HG03159 (cell line): Measurements from ENCODE around the gene LGMN.
A peak's percentile ranks its signal among the peaks of the same experiment; 100 is the strongest.

Source experiments
- ATAC-seq: cut with Tn5 transposase; IDR thresholded peaks from one replicate; pipeline ENCODE4 v1.9.1; 2021; ENCODE audit warnings: mild to moderate bottlenecking, moderate library complexity; ENCODE audit not compliant: unreplicated experiment

The LGMN gene

DNA sequence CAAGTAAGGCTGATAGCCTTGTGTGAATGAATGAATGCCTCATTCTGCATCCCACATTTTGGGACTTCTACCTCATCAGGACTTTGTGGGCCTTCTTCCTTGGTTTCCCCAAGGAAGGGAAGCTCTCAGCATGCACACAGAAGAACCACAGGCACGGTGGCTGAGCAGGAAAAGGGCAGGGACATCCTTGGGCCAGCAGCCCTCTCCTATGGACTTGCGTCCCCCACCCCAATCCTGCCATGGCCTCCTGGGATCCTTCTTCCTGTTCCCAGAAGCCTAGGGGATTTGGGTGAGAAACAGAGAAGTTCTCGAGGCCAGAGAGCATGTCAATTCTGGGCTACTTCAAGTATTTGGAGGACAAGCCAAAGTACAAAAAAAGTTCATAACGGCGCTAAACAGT is 69.7 kb downstream of the LGMN start:
- ATAC-seq, result no peak

DNA sequence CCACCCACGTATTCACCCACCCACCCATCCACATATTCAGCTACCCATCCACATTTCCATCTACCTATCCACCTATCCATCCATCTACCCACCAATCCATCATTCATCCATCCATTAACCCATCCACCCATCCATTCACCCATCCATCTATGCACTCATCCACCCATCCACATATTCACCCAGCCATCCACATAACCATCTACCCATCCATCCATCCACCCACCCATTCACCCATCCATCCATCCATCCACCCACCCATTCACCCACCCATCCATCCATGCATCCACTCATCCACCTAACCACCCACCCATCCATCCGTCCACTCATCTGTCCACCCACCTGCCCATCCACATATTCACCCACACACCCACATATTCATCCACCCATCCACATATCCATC is 70.5 kb downstream of the LGMN start:
- no peak for ATAC-seq

DNA sequence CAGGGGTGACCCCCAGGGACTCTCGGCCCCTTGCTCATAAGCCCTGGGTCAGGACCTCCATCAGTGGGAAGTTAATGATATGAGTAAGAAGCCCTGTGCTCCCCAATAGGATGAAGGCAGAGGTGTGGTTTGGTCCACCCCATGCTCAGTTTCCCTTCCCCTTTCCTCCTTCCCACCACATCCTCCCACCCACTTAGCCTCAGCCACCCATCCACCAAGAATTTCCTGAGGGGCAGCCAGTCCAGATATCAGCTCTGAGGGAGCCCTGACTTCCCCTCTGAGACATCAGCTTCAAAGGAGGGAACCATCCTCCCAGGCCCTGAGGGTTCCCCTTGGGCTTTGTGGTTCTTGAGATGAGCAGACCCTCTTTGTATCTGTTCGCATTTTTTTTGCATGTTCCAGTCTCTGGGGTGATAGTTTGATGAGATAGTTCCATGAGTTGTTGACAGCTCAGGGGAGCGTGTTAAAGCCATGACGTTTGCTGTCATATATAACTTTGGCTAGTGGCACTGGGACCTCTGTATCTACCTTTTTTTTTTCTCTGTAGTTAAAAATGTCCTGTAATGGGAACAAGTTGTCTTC is 71.2 kb downstream of the LGMN start:
- ATAC-seq, result peak; percentile 74

DNA sequence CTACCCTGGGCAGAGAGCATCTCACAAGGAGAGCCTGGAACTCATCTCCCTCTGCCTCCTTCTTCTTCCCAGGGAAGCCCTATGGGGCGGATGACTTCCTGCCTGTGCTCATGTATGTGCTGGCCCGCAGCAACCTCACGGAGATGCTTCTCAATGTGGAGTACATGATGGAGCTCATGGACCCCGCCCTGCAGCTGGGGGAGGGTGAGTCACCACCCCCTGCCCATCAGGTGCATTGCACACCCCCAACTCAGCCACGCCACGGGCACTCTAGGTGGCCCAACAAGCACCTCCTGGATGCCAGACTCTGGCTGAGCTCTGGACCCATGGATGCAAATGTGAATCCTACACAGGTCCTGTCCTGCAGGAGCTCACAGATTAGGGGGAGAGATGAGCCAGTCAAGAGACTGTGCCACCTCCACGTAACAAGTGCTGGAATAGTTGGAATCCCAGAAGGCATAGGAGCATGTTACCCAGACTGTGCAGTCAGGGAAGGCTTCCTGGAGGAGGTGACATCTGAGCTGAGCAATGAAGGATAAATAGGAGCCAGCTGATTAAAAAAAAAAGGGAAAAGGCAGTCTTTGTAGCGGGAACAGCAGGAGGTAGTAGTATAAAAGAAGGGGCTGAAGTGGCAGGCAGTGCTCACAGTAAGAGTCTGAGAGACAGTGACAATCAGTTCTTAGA is 71.9 kb downstream of the LGMN start:
- no peak for ATAC-seq

DNA sequence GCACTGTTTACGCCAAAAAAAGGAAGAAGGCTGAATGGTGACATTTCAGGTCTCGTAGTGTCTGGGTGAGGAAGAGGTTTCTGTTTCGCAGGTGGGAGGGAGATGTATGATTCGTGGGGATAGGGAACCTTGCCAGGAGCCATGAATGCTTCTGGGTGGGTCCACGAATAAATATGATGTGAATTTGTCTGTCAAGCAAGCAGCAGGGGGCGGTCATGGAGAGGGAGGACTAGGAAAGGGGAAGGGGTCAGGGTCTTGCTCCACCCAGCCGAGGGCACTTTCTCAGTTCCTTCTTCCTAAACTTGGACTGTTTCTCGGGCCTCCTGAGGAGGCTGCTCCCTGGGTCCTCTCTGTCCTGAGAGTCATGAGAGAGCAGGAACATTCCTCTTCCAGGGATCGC is 72.5 kb downstream of the LGMN start:
- no peak for ATAC-seq

DNA sequence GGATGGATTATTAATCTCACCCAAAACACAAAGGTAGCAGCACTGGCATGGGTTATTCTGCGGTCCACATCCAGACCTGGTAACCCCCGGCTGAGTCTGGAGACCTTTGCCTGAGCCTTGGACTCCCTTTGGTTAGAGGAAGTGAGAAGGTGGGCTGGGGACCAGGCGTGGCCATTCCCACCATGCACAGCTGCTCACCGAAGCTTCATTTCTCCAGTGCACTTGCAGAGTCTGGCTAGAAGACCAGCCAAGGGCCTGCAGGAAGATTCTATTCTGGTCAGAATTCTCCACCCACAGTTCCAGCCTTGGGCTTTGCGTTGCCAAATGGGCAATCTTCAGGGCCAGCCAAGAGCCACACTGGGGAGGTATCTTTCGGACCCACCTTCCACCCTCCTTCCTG is 73.0 kb downstream of the LGMN start:
- no peak for ATAC-seq

DNA sequence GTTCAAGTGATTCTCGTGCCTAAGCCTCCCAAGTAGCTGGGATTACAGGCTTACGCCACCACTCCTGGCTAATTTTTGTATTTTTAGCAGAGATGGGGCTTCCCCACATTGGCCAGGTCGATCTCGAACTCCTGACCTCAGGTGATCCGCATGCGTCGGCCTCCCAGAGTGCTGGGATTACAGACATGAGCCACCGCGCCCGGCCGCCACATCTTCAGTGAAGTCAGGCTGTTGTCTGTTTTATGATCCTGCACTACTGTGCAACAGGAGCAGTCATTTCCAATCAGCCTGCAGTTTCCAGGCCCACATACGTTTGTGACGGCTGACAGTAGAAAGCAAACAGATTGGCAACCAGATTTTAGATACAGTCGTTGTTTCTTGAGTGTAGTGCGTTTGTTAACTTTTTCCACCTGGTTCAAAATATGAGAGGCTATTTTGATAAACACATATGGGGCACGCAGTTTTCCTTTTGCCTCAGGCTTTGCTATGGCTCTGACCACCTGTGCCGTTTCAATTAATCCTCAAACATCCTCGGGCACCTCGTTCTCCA is 74.8 kb downstream of the LGMN start:
- no peak for ATAC-seq

DNA sequence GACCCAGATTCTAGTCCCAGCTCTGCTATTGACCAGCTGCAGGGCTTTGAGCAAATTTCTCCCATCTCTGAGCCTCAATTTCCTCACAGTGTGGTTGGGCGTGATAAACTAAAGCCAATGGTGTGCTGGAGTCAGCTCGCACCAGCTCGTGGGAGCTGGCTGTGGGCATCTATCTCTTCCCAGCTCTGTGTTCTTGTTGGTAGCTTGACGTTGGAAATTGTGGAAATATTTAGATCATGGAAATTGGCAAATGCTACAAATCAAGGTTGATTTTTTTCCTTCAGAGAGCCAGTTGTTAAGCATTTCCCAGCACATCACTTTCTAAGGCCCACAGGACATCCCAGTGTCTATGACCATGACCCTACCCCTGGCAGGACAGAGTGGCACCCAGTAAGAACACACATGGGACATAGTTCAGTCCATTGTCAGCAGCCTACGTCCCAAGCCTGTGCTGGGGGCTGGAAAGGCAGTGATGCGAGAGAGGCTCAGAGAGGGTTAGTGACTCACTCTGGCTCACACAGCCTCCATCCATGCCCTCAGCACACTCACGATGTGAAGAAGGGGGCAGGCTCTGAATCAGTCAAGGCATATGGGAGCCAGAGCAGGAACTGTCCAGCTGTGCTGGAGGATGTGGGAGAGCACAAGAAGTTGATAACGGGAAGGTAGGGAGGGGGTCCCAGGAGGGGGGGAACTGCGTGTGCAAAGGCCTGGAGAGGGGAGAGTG is 77.6 kb downstream of the LGMN start:
- no peak for ATAC-seq

DNA sequence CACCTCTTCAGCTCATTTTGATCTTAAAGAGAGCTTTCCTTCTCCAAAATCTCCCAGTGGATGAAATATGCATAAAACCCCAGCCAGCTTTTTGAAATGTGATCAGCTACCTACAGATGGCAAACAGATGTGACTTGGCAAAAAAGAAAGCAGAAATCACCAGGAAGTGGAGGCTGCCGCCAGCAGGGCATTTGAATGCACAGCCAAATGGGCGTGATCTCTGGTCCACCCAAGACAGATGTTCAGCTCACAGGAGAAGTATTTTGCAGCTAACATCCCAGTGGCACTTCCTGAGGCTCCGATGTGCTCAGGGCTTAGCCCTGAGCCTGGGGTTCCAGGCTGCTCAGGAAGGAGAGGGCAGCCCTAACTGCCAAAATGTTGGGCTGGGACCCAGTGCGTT is 78.3 kb downstream of the LGMN start:
- ATAC-seq, result peak; percentile 46

DNA sequence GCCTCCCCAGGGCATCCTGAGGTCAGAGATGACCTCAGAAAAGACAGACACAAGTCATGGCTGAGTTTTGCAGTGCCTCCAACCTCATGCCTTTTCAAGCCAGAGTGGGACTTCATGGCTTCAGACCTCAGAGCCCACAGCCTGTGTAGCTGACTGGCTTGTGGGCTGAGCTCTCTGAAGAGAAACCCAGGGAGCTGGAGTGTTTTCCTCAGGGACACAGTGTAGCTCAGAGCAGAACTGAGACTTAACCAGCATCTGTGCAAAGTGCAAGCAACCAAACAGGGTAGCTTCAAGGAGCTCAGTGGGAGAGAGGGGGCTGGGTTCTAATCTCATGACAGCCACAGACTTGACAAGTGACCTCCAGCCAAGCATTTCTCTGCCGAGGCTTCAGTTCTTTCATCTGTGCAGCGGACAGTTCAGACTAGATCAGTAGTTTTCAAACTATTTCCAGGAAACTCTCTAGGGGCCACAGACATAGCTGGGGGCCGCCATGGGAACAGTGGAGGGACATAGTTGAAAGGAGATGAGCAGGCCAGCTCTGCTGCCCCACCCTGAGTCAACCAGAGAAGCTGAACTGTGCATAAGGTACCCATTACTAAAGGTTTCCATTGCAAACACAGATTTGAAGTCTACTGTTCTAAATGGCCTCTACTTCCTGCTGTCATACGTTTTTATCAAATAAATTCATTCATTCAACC is 80.0 kb downstream of the LGMN start:
- no peak for ATAC-seq

DNA sequence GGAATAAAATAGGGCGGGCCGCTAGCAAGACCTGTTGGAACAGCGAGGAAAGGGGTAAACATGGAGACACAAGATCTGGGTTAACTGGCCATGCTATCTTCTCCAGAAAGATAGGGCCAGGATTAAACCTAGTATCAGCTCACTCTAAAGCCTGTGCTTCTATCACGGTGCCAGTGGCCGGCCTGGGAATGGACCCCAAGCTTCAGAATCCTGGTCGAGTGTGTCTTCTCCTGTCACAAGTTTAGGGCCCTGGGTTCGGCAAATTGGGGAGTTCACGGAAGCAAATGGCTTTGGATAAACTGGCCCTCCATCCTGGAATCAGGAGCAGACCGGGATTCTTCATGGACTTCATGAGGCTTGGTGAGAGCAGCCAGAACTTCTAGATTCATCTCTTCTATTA is 82.2 kb downstream of the LGMN start:
- no peak for ATAC-seq

DNA sequence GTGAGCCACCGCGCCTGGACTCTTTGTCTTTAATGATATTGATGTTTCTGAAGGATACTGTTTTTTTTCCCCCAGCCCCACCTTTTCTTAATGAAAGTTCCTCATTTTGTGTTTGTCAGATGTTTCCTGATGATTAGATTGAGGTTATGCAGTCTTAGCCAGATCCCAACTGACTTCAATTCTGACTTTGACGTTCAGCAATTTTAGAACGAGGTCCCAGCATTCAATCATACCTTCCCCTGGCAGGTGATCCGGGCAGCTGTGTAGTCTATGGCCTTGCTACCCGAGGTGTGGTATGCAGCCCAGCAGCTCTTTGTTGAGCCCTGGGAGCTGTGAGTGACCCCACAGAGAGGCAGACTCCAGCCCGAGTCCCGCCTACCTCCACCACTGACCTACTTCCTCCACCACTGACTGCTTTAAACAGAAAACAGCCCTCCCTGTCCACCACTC is 82.7 kb downstream of the LGMN start:
- ATAC-seq, result no peak

DNA sequence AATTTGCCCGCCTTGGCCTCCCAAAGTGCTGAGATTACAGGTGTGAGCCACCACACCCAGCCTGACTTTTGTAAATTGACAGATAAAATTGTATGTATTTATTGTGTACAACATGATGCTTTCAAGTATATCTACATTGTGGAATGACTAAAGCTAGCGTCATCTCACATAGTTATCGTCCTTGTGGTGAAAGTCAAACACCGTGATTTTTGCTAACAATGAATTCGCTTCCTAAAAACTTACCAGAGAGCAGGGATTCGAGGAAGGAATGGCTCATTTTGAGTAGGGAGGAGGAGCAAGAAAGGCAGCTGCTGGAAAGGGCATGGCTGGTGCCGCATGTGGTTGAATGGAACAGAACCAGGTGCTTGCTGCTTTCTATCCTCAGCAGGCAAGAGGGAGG is 85.4 kb downstream of the LGMN start:
- no peak for ATAC-seq

DNA sequence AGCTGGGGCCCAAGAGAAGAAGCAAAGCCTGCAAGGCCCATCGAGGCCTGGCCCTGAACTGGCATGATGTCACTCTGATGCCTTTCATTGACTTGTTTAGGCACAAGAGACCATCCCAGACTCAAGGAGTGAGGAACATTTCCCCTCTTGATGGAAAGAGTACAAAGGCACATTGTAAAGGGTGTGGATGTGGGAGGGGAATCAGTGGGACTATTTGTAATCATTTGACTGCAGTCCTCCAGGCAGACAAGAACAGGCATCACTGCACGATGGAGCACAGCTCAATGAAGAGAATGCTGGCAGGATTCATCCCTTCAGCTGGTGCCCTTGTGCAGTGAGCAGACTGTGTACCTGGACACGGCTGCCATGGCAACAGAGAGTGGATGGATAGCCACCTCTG is 87.9 kb downstream of the LGMN start:
- ATAC-seq, result no peak

DNA sequence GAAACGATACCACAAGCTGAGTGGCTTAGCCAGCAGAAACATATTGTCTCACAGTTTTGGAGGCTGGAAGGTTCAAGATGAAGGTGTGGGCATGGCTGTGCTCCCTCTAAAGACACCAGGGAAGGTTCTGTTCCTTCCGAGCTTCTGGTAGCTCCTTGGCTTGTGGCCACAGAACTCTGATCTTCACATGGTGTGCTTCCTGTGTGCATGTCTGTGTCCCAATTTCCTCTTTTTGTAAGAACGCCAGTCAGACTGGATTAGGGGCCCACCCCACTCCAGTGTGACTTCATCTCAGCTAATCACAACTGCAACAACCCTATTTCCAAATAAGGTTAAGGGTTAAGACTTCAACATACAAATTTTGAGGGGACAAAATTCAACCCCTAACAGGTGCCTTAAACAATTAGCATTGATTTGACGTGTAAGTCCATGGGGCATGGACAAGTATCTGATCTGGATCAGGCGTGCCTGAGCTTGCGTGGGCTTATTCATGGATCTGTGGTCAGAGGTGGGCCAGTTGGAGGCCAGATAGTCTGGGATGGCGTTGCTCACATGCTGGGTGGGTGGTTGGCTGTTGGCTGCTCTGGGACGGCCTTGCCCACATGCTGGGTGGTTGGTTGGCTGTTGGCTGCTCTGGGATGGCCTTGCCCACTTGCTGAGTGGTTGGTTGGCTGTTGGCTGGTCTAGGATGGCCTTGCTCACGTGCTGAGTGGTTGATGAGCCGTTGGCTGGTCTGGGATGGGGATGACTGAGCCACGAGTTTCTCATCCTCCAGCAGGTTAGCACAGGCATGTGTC is 88.5 kb downstream of the LGMN start:
- no peak for ATAC-seq

DNA sequence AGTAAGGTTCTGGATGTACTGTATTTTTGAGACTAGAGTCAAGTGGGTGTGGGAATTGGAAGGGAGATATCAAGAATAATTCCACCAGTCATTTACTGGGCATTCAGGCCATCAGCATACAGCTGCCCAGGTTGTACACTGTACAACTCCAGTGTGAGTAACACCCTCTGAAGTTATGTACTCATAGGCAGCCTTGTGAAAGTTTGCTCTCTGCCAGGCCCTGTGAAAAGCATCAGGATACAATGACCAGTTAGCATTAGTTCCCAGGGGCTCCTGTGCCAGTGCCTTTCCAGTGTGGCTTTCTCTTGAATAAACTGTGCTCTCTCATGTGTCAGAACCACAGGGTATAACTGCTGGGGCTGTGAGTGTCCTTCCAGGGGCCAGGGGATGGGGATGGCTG is 89.7 kb downstream of the LGMN start:
- ATAC-seq, result no peak

DNA sequence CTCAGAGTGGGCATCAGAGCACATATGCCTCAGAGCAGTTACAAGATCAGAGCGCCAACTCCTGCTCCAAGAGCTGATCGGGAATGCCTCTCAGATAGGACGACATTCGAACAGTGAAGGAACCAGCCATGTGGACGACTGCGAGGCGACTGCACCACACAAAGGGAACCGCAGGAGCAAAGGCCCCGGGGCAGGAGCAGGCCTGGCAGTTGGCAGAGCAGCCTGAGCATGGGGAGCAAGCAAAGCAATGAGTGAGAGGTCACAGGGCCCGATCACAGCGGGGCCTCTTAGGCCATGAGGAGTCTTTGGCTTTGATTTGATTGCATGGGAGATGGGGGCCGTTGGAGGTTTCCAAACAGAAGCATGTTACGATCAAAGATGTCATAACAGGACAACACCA is 90.3 kb downstream of the LGMN start:
- no peak for ATAC-seq

DNA sequence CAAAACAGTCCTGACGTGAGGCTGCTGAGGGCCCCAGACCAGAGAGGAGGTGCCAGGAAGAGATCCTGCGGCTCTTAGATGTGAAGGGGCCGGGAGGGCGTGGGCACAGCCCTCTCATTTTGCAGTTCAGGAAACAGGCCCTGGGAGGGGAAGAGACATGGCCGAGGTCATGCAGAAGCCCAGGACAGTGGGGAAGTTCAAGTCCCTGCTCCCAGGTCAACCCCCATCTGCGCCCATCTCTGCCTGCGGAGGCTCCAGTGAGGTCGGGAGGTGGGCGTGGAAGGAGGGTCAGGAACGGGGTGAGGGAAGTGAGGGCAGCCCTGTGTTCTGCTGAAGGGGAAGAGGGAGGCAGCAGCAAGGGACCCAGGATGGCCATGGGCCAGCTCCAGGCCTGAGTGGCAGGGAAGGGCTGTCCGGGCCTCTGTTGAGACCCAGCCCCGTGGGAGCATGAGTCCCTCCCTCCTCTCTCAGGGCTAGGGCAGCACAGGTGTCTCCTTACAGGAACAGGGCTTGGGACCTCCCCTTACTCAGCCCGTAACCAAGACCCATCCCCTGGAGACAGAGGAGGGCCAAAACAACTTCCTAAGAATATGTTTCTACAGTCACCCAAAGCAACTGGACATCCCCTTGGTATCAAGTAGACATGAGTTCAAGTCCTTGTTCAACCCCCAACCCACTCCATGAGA is 90.8 kb downstream of the LGMN start:
- no peak for ATAC-seq

DNA sequence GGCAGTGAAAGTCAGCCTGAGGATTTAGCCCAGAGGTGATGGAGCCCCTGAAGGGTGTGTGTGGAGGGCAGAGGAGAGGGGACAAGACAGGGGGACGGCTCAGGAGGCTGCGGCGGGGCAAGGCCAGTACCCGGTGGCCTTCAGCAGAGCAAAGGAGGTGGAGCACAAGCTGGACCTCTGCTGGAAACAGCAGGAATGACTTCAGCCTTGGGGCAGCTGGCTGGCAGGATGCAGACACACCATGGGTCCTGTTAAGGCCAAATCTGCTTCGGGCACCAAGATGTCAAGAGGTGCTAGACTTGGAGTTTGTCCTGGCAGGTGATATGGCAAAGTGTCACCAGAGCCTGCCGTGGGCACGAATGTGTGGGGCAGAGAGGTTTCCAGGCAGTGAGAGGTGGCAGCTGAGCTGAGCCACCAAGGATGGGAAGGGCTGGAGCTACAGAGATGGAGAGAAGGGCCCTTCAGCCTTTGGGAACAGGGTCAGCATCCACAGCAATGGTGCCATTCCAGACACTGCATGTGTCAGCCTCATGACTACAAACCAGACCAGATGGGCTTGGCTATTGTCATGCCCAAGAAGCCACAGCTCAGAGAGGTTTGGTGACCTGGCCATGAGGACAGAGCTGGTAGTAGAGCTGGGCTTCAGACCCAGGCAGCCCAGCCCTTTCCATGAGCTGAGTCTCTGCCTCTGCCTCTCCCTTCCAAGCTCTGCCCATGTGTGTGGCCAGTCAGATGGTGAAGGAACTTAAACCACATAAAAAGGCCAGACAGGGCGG is 91.9 kb downstream of the LGMN start:
- no peak for ATAC-seq
